Duodenal mucosa (tissue), 2 donors: ENCODE results near the gene BCAR3.
A peak's percentile ranks its signal among the peaks of the same experiment; 100 is the strongest.

Experiments used
- H3K27ac ChIP-seq: one replicate; pipeline ENCODE4 v1.7.0; 2013; ENCODE audit warnings: low read depth, low read length
- H3K27me3 ChIP-seq, 2 donors: one replicate each; pipeline ENCODE4 v1.7.0; 2013; ENCODE audit warnings: low read length in 2 of 2, control low read depth in 1 of 2; ENCODE audit not compliant: insufficient read depth in 2 of 2, control insufficient read depth in 1 of 2
- H3K36me3 ChIP-seq, 2 donors: one replicate each; pipeline ENCODE4 v1.7.0; 2013; ENCODE audit warnings: low read length in 2 of 2, control low read depth in 1 of 2; ENCODE audit not compliant: insufficient read depth in 2 of 2, control insufficient read depth in 1 of 2
- H3K4me1 ChIP-seq, 2 donors: one replicate each; pipeline ENCODE4 v1.7.0; 2013; ENCODE audit warnings: low read length in 2 of 2, control low read depth in 1 of 2; ENCODE audit not compliant: insufficient read depth in 2 of 2, control insufficient read depth in 1 of 2
- H3K4me3 ChIP-seq, 2 donors: one replicate each; pipeline ENCODE4 v1.7.0; 2013; ENCODE audit warnings: low read length in 2 of 2, low read depth in 1 of 2
- H3K9ac ChIP-seq, 2 donors: one replicate each; pipeline ENCODE4 v1.7.0; 2013; ENCODE audit warnings: low read length in 2 of 2, low read depth in 1 of 2
- H3K9me3 ChIP-seq, 2 donors: one replicate each; pipeline ENCODE4 v1.7.0; 2013; ENCODE audit warnings: low read length in 2 of 2, control low read depth in 1 of 2; ENCODE audit not compliant: control insufficient read depth in 1 of 2

The BCAR3 gene

GRCh38 chr1:93681101-93681988 lies at the start of gene BCAR3:
BCAR3 (minus strand) TSS chr1:93681837; CDS start chr1:93674930, 6,907 bp downstream.
- Histone ChIP-seq H3K9me3 (no peaks in the 10 kb centered on the region), H3K4me3 (peak within 1 kb of the TSS; percentile 76 to 81), H3K36me3 (no peaks in the 10 kb centered on the region), H3K27me3 (no peaks in the 10 kb centered on the region), H3K4me1 (peaks cover 13 to 18% of the 10 kb centered on the region in 2 donors), H3K9ac (peak within 1 kb of the TSS; percentile 59 to 65), H3K27ac (no peak within 1 kb of the TSS)

DNA sequence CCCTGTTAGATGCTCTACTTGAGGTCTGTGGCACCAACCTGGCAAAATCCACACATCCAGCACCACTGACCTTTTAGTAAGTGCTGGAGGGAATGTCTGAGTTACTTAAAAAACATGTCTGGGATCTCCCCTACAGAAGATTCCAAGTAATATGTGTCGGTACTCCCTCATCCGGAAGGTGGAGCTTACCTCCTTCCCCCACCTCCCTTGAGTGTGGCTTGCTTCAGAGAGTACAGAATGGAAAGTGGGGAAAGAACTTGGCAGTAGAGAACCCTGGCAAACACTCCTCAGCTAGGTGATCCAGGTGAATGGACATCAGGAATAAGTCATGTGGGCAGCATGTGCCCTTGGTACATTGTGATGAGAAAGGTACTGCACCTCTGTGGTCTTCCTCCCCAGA lies 49.0 kb upstream of the BCAR3 start:
- no peaks in the 10 kb centered on the region for H3K27me3 ChIP-seq
- H3K4me1 ChIP-seq, result no peaks in the 10 kb centered on the region
- no peak overlapping the region for H3K4me3 ChIP-seq

GRCh38 chr1:93729906-93730305 lies 48.3 kb upstream of the BCAR3 start:
- H3K4me1 ChIP-seq, result no peaks in the 10 kb centered on the region
- H3K36me3 ChIP-seq, result no peaks in the 10 kb centered on the region
- H3K27ac ChIP-seq, result no peak overlapping the region

More for the DNA sequence above, 49.0 kb upstream of the BCAR3 start:
- Histone ChIP-seq H3K27ac (no peak overlapping the region), H3K9ac (no peak overlapping the region), H3K9me3 (no peaks in the 10 kb centered on the region), H3K36me3 (no peaks in the 10 kb centered on the region)

DNA sequence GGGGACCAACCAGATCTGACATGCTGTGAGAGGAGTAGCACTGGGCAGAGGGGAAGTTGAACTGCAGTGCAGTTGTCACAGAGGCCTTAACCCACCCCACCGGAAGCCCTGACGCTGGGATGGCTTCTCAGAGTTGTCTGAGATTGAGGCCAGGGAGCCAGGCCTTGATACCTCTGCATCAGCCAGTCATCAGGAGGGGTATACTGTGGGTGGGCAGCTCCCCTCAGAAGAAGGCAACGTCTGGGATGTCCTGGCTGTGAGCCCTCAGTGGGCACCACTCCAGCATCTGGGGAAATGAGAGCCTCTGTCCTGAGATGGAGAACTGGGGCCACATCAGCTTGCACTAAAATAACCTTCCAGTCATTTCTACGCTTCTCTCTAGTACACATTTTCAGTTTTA lies 47.9 kb upstream of the BCAR3 start:
- no peaks in the 10 kb centered on the region for H3K36me3 ChIP-seq
- no peaks in the 10 kb centered on the region for H3K9me3 ChIP-seq
- no peaks in the 10 kb centered on the region for H3K27me3 ChIP-seq
- H3K27ac ChIP-seq, result no peak overlapping the region
- no peaks in the 10 kb centered on the region for H3K4me1 ChIP-seq
- no peak overlapping the region for H3K9ac ChIP-seq
- H3K4me3 ChIP-seq, result no peak overlapping the region

More at GRCh38 chr1:93729906-93730305, 48.3 kb upstream of the BCAR3 start:
- H3K4me3 ChIP-seq, result no peak overlapping the region
- H3K9ac ChIP-seq, result no peak overlapping the region
- no peaks in the 10 kb centered on the region for H3K27me3 ChIP-seq
- no peaks in the 10 kb centered on the region for H3K9me3 ChIP-seq

DNA sequence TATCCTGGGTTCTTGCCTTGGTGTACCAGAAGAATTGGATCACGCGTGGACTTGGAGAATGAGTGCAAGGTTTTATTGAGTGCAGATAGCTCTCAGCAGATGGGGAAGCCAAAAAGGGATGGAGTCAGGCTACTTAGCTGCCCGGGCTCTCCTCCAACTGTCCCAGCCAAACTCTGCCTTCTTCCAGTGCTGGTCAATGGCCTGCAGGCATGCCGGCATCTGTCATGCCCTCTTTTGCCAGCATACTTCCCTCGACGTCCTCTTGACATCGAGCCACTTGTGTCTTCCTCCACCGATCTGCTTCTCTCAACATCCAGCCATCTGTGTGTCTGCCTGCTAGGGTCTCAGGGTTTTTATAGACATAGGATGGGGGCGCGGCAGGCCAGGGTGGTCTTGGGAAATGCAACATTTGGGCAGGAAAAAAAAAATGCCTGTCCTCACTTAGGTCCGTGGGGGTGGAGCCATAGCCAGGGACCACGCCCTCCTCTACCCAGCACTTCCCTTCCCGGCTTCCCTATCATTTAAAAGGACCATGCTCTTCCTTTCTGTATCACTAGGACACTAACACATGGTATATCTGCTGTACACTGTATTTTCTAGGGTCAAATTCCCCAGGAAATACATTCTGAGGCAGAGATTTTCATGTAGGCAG lies 47.0 kb upstream of the BCAR3 start:
- H3K9me3 ChIP-seq, result no peaks in the 10 kb centered on the region
- H3K4me3 ChIP-seq, result no peak overlapping the region
- no peaks in the 10 kb centered on the region for H3K27me3 ChIP-seq
- no peaks in the 10 kb centered on the region for H3K36me3 ChIP-seq
- H3K4me1 ChIP-seq, result no peaks in the 10 kb centered on the region
- no peak overlapping the region for H3K27ac ChIP-seq
- H3K9ac ChIP-seq, result no peak overlapping the region

GRCh38 chr1:93723733-93724270 lies 42.2 kb upstream of the BCAR3 start:
- Histone ChIP-seq H3K36me3 (no peaks in the 10 kb centered on the region), H3K4me1 (no peaks in the 10 kb centered on the region), H3K9ac (no peak overlapping the region), H3K27me3 (no peaks in the 10 kb centered on the region), H3K9me3 (no peaks in the 10 kb centered on the region), H3K27ac (no peak overlapping the region), H3K4me3 (no peak overlapping the region)

DNA sequence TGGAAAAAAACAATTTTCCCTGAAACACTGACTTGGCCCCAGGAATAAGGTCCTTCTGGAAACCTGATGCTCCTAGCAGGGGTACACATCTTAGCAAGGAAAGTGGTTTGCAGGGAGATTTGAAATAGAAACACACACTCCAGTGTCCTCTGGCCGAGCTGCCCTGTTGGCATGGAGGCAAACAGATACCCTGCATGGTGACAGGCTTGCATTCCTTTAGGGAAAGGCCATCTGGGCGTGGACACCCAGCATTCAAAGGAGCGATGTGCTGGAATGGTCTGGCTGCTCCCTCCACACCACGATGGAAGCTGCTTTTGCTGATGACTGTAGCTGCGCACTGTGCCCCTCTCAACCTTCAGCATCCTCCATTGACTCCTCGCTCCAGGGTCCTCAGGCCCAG lies 41.5 kb upstream of the BCAR3 start:
- no peak overlapping the region for H3K9ac ChIP-seq
- H3K36me3 ChIP-seq, result no peaks in the 10 kb centered on the region
- no peaks in the 10 kb centered on the region for H3K9me3 ChIP-seq
- no peaks in the 10 kb centered on the region for H3K4me1 ChIP-seq
- H3K27me3 ChIP-seq, result no peaks in the 10 kb centered on the region
- H3K27ac ChIP-seq, result no peak overlapping the region
- no peak overlapping the region for H3K4me3 ChIP-seq

DNA sequence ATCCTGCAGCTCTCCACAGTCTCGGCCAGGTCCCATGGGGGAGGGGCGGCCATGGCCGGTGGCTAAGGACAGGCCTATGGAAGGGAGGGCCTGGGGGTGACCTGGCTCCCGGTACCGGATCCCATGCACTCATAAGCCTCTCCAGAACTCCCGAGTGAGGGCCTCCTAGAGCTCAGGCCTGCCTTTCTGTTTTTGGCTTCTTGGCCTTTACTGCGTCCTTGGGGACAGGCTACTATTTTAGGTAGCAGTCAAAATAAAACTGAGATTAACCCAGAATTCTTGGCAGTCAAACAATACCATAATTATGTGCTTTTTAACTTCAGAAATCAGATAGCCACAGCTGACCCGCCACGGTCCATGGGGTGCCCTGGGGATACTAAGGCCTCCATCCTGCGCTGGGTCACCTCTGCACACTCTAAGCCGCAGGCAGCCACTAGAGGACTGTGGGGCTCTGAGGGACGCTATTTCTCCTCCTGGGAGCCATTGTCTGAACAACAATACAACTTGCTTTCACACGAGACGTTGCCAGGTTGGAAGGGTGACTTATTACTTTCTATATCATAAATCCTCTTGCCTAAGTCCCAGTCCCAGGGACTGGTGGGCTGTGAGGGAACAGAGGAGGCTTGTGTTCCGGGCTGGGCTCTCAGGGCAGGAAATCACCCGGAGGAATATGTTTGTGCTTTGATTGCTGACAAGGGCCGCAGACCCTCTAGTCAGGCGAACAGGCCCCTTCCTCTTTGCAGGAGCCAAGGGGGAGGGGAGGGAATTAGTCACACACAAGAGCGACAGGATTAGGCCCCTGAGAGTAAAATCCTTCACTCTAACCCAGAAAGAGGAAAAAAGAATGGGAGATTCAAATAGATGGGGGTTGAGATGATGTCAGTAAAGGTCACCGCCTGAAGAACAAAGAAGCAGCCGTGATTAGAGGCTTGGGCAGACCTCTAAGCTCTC lies 40.7 kb upstream of the BCAR3 start:
- H3K9me3 ChIP-seq, result no peaks in the 10 kb centered on the region
- H3K36me3 ChIP-seq, result no peaks in the 10 kb centered on the region
- no peak overlapping the region for H3K9ac ChIP-seq
- H3K27me3 ChIP-seq, result no peaks in the 10 kb centered on the region
- no peaks in the 10 kb centered on the region for H3K4me1 ChIP-seq
- no peak overlapping the region for H3K27ac ChIP-seq
- no peak overlapping the region for H3K4me3 ChIP-seq

- H3K36me3 ChIP-seq, result no peaks in the 10 kb centered on the region
- no peak overlapping the region for H3K4me3 ChIP-seq
- H3K27ac ChIP-seq, result no peak overlapping the region
- H3K9ac ChIP-seq, result no peak overlapping the region
- H3K9me3 ChIP-seq, result peaks cover 0 to 3% of the 10 kb centered on the region in 2 donors
- no peaks in the 10 kb centered on the region for H3K27me3 ChIP-seq
- no peaks in the 10 kb centered on the region for H3K4me1 ChIP-seq
Observed at GRCh38 chr1:93720956-93721626, 39.5 kb upstream of the BCAR3 start.
